Measurements from ENCODE around the gene CNOT6. TPM values are rescaled to one million over a fixed set of nuclear protein-coding genes. Genes with fewer than 3 reads are reported as not detected.

CNOT6 gene
- total RNA-seq, 1 experiment from 2014 or later: 19.0 TPM

- no peak for DNase-seq (ENCODE audit: extremely low read depth, low read depth)
These were observed 63.1 kb downstream of the CNOT6 start for GRCh38 chr5:180557217-180557809.

DNA sequence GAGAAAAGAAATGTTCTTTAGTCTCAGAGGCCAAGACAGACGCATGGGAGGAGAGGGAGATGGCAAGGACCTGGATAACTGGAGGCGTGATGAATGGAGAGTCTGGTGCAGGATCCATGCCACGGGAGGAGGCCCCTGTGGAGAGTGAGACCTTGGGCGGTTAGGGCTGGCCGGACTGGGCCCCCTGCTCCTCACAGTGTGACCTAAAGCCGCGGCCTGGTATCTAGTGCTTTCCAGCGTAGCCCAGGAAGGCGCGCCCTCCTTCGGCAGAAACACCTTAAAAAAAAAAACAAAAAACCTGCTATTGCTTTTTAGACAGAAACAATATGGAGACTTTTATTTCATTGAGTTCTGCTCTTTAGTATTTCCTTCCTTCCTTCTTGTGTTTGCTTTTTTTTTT, 64.1 kb downstream of the CNOT6 start:
- no peak for DNase-seq (ENCODE audit: extremely low read depth, low read depth)

- no peak for DNase-seq (ENCODE audit: extremely low read depth, low read depth)
These were observed 69.8 kb downstream of the CNOT6 start for GRCh38 chr5:180563994-180564393.

DNA sequence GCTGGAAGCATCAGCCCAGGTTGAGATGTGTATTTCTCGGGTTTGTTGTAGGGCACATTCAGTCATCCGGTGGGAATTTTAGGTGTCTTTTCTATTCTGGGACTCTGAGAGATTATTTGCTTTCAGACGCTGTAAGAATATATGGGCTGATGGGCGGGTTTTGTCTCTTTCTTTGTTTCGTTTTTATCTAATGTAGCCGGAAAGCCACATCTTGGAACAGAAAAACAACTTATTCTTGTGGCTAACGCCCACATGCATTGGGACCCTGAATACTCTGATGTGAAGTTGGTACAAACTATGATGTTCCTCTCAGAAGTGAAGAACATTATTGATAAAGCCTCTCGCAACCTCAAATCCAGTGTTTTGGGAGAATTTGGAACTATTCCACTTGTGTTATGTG, 74.7 kb downstream of the CNOT6 start:
- DNase-seq (ENCODE audit: extremely low read depth, low read depth): no peak

GRCh38 chr5:180575571-180575970, 81.4 kb downstream of the CNOT6 start:
- DNase-seq (ENCODE audit: extremely low read depth, low read depth): no peak

DNA sequence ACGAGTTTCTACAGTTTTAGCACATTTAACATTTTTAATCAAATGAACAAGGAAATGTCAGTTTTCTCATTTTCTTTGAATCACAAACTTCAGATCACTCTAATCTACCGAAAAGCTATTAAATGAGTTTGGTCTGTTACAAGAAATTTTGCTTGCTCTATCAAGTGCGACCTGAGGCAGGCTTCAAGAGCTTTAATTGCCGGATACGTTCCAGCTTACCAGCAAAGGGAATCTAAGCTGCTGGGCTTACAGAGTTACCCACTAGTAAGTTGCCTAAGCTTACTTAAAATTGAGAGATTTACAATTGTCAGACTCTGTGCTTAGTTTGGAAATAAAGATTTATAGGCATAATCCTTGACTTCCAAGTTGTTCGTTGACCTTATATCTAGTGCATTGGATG, 86.5 kb downstream of the CNOT6 start:
- DNase-seq (ENCODE audit: extremely low read depth, low read depth): no peak

- no peak for DNase-seq (ENCODE audit: extremely low read depth, low read depth)
These were observed 89.6 kb downstream of the CNOT6 start for GRCh38 chr5:180583738-180584137.

GRCh38 chr5:180586204-180586603, 92.0 kb downstream of the CNOT6 start:
- no peak for DNase-seq (ENCODE audit: extremely low read depth, low read depth)

DNA sequence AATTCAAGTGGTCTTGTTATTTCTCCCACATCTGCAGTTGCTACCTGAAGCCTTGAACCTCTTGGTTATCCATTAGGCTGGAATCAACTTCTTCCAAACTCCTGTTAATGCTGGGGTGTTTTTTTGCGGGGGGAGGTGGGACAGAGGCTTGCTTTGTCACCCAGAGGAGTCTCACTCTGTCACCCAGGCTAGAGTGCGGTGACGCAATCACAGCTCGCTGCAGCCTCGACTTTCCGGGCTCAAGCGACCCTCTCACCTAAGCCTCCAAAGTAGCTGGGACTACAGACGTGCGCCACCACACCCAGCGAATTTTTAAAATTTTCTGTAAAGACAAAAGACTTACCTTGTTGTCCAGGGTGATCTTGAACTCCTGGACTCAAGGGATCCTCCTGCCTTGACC, 92.7 kb downstream of the CNOT6 start:
- no peak for DNase-seq (ENCODE audit: extremely low read depth, low read depth)

GRCh38 chr5:180589771-180590542, 95.8 kb downstream of the CNOT6 start:
- DNase-seq (ENCODE audit: extremely low read depth, low read depth): no peak

GRCh38 chr5:180590543-180591310, 96.5 kb downstream of the CNOT6 start:
- no peak for DNase-seq (ENCODE audit: extremely low read depth, low read depth)

- no peak for DNase-seq (ENCODE audit: extremely low read depth, low read depth)
These were observed 97.2 kb downstream of the CNOT6 start, which contains the start of gene SCGB3A1 for GRCh38 chr5:180591311-180591887. TSS of gene SCGB3A1 (minus strand) at chr5:180591499. CDS start at chr5:180591462, 37 bp downstream.

GRCh38 chr5:180592176-180592575, 98.0 kb downstream of the CNOT6 start:
- no peak for DNase-seq (ENCODE audit: extremely low read depth, low read depth)

DNA sequence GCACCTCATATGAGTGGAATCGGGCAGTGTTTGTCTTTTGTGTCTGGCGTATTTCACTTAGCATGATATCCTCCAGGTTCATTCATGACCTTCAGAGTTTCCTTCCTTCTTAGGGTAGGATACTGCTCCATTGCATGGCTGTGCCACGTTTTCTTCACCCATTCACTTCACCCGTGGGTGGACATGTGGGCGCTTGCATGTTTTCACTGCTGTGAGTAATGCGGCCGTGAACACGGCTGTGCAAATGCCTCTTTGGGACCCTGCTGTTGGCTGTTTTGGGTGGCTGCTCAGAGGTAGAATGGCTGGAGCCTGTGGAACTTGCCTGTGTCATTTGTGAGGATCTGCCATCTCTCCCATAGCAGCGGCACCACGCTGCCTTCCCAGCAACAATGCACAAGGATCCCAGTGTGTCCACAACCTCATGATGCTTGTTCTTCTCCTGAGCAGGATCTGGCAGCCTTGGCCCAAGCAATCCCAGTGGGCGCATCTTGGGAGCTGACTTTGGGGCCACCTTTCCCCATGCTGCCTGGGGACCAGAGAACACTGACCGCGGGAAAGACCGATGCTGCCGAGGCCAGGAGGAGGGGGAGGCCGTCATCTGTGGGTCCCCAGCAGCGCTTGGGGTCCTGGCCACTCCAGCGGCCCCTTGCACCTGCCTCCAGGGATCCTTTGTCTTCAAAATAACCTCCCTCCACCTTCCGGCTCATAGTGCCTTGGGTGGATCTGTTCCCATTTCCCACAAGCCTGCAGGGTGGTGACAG, 99.4 kb downstream of the CNOT6 start:
- no peak for DNase-seq (ENCODE audit: extremely low read depth, low read depth)

- no peak for DNase-seq (ENCODE audit: extremely low read depth, low read depth)
These were observed 100.3 kb downstream of the CNOT6 start for GRCh38 chr5:180594311-180595045.

DNA sequence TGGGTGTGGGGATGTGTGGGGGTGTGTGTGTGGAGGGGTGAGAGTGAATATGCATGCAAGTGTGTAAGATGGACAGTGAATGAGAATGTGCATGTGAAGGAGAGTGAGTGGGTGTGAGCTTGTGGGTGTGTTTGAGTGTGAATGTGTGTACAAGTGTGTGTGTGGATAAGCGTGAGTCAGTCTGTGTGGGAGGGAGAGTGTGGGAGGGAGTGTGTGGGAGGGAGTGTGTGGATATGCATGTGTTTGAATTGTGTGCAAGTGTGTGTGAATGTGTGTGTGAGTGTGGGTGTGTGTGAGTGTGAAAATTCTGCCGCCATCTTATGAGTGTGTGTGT, 100.8 kb downstream of the CNOT6 start:
- no peak for DNase-seq (ENCODE audit: extremely low read depth, low read depth)

DNA sequence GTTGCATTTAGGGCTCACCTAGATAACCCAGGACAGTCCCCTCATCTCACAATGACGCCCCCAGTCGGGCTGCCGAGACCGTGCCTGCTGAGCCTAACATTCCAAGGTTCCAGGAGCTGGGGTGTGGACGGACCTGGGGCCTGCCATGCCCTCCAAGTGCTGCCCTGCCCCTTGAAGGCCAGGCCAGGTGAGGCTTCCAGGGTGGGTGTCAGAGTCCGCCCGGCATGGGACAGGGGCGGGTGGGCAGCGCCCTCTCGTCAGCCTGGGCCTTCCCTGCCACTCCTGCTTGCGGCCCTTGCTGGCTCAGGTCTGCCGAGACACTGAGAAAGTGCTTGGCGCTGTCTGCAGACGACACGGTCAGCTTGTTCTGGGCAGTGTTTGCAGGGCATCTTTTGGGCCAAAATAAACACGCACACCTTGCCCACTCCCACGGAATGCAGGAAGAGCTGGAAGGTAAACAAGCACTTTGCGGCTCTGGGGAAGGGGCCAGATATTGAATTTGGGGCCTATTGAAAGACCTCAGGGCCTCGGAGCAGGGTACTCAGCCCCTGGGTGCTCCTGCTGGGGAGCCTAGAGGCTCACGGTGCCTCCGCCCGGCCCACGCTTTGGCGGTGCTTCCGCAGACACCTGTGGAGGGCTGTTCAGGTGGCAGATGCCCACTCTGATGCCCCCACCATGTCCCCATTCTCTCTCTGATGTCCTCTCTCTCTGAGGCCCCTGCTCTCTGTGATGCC, 101.4 kb downstream of the CNOT6 start:
- no peak for DNase-seq (ENCODE audit: extremely low read depth, low read depth)

DNA sequence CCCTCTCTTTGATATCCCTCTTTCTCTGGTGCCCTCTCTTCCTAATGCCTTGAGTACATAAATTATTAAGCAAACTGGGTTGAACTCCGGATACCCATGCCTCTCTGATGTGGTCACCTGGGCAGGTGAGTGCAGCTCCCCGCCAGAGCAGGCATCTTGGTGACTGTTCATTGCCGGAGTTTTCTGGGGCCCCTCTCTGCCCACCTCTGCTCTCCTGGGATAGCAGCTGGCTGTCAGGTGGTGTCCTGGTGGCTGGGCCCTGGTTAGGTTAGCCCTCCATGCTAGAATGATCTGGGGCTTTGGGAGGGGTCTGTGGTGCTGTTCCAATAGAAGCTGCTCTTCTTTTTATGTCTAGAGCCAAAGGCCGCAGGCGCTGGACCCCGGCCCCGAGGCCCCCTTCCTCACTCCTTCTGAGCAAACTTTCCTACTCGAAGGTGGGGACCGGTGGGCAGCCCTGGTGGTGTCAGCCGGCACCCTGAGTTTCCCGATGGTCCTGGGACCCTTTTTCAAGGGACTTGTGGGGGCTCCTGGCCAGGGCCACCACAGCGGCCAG, 102.0 kb downstream of the CNOT6 start:
- no peak for DNase-seq (ENCODE audit: extremely low read depth, low read depth)

DNA sequence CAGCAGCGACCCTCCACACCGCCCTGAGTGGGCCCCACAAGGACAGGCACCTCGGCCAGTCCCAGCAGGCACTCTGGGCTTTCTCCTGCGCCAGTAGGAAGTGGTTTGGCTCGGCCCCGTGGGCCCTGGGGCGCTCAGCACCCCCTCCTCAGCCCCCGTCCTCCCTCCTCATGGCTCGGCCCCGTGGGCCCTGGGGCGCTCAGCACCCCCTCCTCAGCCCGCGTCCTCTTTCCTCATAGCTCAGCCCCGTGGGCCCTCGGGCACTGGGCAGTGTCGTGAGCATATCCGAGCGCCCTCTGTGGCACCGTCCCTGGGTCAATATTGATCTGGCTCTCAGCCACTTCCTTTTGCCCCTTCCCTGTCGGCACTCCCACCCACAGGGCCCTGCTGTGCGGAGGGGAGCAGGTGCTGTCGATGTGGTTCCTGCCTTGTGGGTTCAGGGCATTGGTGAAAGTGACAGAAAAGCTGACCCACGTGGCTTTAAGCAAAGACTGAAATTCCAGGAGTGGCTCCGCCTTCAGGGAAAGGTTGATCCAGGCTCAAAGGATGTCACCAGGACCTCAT, 102.6 kb downstream of the CNOT6 start:
- DNase-seq (ENCODE audit: extremely low read depth, low read depth): no peak

Data from NCI-H460 (cell line).